NCI-H345 treated with DMSO at 0.1 percent for 48 hours (cell line): ENCODE results near the gene WNK2.

Experiments
- DNase-seq: peaks from one replicate; lab custom pipeline; 2025; ENCODE audit not compliant: unreplicated experiment; lab: John Stamatoyannopoulos, UW

WNK2 gene

DNA sequence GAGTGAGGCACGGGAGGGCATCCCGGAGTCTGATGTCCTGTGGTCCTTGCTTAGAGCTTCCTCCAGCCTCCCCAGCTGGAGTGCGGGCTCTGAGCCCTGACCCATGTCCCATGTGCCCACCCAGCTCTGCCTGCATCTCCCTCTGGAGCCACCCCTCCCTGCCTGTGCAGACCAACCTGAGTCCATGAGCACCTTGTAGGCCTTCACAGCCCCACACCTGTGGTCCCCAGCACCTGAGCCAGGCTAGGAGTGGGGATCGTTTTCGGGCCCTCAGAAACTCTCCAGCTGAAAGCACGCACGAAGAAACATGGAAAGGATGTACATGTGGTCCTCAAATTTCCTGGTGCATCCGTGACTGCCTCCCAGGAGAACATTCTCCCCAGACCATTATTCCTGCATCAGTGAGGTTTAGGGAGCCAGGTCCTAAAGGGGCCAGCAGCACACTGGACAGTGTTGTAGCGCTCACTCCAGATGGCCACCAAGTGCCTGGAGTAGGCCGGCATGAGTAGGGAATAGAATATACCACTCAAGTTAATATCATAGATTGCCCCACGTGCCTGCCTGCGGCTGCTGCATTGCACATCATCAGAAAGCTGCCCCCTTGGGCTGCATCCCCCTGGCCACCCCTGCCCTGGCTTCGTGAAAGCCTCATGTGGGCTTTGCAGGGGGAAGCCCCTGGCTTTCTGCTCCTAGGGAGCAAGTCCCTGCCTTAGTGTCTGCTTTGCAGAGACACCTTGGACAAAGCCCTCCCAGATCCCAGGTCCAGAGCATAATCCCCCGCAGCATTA, 80.6 kb downstream of the WNK2 start:
- DNase-seq: no peak

DNA sequence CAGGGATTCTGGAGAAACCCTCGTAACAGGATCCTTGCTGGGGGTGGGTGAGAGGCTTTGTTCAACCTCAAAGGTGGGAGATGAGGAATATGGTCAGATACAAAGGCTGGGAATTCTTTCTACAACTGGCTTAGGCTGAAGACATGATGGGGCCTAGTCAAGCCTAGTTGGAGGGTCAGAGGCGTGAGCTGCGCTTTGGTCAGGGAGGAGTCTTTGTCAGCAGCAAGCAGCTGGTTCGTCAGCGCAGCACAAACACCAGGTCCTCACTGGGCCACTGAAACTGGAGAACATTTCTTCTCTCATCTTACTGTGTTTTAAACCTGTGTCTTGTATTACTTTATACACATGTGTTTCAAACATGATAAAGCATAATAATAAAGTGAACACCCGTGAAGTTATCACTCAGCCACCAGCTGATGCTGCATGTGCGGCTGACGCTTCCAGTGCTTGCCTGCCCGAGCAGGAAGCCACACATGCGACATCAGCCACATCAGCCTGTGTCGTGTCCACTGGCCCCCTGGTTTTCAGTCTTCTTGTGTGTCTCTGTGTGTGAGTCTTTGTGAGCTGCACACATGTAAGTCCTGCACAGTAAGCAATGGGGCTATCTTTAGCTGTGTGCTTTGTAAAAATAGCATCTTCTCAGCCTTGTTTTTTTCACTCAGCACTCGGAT, 81.5 kb downstream of the WNK2 start:
- DNase-seq: no peak

DNA sequence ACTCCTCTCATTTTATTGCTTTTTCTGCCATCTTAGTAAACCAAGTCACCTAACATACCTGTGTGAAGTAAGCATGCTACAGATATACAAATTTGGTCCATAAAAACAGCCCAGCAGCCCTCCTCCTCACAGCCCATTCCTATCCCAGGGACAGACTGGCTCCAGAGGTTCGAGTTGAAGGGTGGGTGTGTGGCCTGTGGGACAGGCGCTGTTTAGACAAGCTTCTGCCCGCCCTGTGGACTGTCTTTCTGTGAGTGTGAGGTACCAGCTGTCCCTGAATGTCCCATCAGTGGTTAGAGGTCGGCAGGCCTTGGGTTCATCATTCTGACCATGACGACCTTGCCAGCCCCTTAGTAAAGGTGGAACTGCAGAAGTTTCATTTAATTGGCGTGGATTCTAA, 82.0 kb downstream of the WNK2 start:
- no peak for DNase-seq

DNA sequence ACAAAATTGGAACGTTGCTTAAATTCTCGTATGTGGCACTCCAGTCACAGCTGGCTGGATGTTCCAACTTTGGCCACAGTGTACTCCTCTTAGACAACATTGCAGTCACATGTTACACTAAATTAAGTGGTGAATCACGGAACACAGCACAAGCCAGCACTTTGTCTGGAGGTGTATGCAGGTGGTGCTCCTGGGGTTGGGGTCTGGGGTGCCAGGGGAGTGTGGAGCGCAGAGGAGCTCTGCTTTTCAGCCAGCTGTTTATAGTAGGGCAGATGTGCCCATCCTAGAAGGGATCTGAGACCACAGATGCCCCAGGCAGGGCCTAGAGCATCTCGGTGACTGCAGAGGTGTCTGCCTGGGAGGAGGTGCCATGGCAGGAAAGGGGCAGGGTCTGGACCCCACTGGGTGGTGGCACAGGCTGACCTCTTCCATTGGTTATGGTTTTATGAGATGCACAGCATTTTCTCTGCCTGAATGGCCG, 82.6 kb downstream of the WNK2 start:
- no peak for DNase-seq

DNA sequence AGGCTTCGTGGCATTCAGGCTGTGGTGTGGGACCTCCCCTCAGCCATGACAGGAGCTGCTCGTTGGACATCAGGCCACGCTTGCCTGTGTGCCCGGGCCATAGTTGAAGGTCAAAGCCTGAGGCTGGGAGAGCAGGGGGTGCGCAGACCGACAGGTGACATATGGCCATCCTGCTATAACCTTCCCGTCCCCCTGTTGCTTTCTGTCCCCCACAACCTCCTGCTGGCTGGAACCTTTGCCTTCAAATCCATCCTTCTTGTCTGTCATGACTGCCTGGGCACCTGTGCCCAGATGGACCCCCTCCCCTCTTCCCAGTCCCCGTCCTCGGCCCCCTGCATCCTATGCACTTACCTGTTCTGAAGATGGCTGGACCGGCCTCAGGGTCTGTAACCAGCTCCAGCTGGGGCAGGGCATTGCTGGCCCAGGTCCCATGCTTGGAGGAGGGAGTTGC, 83.2 kb downstream of the WNK2 start:
- DNase-seq: no peak

DNA sequence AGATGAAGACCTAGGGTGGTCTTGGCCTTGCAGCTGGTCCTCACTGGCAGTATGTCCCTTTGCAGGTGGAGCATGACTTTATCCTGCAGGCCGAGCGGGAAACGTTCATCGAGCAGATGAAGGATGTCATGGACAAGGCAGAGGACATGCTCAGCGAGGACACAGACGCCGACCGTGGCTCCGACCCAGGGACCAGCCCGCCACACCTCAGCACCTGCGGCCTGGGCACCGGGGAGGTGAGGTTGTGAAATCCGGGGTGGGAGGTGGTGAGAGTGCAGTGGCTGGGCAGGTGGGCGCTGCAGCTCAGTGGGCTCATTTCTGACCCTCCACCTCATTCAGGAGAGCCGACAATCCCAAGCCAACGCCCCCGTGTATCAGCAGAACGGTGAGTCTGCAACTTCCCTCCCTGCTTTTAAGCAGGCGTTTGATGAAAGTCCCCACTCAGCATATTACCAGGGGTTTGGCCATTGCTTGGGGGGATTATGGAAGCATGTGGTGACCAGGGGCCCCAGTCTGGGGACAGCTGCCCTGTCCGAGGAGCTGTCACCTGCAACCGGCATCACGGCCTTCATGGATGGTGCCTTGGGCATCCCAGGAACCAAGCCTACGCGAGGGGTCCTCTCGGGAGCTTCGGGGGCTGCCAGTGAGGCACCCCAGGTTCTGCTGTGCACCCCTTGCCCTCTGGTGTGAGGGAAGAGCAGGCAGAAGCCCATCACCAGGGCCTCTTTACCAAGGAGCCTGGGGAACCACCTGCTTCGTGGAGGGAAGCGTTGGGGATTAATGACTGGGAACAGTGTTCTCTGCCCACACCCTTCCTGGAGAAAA, 84.0 kb downstream of the WNK2 start:
- no peak for DNase-seq

DNA sequence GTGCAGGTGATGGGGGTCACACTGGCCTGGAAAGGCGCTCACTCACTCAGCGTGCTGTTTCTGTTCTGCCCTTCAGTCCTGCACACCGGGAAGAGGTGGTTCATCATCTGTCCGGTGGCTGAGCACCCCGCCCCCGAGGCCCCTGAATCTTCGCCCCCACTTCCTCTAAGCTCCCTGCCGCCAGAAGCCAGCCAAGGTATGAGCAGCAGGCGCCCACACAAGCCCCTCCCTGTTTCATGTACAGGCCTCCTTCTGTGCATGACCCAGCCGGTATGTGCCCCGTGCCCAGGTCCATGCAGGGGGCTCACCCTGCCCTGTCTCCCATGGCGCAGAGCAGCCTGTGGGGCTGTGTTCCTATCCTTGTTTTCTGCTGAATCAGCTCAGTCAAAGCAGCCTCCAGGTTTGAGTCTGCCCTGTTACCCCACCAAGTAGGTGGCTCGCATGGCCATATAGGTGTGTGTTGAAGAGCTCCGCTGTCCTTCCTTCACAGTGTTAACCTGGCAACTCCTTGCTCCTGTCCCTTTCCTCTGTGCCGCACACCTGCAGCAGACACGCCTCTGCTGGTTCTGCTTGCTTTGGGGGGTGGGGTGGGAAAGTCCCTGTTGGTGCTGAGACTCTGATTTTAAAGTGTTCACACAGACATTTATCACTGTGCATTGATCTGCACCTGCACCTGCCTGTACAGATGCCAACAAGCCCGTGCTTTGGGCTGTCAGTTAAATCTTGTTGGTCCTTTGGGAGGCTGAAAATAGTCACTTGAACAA, 84.8 kb downstream of the WNK2 start:
- peak; percentile 67 for DNase-seq

DNA sequence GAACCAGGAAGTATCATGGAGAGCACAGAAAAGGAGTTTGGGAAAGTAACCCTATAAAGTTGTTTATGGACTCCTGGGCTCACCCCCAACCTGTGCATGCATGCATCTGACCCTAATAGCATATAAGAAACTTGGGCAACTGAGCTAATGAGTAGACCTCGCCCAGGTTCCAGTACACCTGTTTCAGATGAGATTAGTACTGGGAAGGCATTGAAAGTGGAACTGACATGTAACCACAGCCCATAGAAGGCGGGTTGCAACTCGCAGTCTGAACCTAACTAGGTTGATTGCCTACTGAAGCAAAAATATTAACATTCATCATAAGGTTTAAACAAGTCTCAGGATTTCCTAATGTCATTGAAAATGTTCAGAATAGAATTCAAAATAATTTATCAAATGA, 87.0 kb downstream of the WNK2 start:
- no peak for DNase-seq

DNA sequence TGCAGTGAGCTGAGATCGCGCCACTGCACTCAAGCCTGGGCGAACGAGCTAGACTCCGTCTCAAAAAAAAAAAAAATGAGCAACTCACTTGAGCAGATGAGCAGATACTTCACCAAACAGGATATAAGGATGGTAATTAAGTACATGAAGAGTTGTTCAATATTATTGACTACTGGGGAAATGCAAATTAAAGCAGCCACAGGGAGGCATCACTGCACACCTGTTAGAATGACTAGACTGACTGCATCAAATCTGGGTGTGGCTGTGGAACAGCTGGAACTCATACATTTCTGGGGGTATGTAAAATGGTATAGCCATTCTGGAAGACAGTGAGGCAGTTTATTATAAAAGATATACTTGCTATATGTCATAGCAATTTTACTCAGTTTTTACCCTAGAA, 93.0 kb downstream of the WNK2 start:
- DNase-seq: no peak

DNA sequence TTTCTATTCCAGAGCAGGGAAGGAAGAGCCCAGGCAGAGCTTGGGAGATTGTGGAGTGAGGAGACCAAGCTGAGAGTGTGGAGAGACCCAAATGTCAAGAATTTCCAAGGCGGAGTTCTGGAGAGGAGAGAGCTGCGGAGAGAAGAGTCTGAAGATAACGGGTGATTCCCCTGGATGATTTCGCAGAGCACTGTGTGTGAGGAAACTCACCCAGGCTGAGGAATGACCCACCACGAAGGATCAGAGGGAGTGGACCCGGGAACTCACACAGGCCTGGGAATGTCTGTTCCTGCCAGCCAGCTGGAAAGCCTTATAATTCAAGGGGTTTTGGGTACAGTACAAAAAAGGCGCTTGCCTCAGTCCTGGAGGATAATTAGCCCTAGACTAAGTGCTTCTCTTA, 94.2 kb downstream of the WNK2 start:
- DNase-seq: no peak

DNA sequence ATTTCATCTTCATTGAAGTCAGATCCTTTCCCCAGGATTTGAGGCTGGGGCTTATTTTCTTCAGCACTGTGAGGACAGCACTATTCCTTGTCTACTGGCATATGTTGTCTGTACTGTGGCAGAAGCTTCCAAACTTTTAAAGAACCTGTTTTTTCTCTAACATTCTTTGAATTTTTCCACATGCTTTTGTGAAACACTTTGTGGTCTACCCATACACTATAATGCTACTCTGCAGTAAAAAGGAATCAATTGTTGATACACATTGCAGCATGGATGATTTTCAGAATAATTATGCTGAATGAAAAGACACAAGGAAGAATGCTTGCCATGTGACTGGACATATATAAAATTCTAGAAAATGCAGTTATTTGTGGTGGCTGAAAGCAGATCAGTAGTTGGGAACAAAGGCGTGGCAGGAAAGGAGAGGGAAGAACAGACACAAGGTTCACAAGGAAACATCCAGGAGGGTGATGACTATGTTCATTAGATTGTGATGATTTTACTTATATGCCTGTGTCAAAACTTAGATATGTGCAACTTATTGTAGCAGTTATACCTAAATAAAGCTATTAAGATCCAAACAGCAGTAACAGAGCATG, 96.8 kb downstream of the WNK2 start:
- DNase-seq: no peak

DNA sequence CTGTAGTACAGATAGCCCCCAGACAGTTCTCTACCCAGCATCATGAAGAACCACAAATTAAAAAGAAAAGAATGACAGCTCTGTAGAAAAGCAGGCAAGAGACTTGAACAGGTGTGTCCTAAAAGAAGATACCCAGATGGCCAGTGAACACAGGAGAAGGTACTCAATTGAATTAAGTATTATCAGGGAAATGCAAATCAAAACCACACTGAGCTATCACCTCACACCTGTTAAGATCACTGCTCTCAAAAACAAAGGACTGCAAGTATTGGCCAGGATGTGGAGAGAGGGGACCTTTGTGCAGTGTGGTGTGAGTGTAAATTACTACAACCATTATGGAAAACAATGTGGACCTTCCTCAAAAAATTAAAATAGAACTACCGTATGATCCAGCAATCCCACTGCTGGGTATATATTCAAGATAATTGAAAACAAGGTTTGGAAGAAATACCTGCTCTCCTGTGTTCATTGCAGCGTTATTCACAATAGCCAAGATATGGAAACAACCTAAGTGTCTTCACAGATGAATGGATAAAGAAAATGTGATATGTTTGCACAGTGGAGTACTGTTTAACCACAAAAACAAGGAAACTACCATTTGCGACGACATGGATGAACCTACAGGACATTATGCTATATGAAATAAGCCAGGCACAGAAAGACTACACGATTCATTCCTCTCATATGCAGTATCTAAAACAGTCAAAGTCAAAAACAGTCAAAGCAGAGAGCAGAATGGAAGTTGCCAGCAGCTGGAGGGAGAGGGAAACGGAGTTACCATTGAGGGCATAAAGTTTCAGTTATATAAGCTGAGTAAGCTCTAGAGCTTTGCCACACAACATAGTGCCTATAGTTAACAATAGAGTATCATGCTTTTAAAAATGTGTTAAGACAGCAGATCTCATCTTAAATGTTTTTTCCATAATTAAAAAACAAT, 102.6 kb downstream of the WNK2 start:
- peak; percentile 3 for DNase-seq

DNA sequence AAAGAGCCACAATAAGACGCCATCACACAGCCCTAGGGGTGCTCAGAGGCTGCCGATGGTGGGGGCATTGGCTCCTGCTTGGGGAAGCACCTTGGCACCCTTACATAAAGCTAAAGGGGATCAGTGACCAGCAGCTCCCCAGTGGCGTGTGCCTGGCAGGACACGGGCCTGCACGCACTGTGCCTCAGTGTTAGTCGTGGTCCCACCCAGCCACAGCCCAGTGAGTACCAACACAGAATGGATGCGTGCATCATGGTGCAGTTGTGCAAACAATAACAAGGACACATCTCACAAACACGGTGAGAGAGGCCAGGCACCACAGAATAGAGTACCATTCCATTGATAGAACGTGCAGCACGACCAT, 103.2 kb downstream of the WNK2 start:
- DNase-seq: no peak

DNA sequence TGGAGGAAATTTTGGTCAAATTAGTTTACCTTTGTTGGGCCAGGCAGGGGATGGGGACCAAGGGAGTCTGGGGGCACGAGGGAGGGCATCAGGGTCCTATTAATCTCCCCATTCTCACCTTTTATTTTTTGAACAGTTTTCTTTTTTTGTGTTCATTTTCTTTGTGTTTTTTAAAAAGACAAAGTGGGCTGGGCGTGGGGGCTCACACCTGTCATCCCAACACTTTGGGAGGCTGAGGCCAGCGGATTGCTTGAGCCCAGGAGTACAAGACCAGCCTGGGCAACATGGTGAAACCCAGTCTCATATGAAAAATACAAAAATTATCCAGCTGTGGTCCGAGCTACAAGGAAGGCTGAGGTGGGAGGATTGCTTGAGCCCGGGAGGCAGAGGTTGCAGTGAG, 103.7 kb downstream of the WNK2 start:
- DNase-seq: no peak

DNA sequence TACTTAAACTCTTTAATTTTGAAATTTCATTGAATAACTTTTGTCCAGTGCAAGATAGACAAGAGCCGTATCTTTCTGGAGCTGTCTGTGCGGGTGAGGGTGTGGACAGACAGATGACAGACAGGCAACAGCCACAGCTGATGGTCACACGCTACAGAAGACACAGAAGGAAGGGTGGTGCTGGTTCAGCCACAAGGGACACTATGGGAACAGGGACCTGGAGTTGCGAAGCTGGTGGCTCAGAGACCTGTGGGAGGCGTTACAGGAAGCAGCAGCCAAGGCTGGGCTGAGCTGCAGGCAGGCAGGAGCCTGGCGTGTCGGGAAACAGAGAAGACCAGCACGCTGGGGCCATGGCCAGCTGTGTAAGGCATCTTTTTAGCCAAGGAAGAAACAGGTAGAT, 104.4 kb downstream of the WNK2 start:
- DNase-seq: no peak

DNA sequence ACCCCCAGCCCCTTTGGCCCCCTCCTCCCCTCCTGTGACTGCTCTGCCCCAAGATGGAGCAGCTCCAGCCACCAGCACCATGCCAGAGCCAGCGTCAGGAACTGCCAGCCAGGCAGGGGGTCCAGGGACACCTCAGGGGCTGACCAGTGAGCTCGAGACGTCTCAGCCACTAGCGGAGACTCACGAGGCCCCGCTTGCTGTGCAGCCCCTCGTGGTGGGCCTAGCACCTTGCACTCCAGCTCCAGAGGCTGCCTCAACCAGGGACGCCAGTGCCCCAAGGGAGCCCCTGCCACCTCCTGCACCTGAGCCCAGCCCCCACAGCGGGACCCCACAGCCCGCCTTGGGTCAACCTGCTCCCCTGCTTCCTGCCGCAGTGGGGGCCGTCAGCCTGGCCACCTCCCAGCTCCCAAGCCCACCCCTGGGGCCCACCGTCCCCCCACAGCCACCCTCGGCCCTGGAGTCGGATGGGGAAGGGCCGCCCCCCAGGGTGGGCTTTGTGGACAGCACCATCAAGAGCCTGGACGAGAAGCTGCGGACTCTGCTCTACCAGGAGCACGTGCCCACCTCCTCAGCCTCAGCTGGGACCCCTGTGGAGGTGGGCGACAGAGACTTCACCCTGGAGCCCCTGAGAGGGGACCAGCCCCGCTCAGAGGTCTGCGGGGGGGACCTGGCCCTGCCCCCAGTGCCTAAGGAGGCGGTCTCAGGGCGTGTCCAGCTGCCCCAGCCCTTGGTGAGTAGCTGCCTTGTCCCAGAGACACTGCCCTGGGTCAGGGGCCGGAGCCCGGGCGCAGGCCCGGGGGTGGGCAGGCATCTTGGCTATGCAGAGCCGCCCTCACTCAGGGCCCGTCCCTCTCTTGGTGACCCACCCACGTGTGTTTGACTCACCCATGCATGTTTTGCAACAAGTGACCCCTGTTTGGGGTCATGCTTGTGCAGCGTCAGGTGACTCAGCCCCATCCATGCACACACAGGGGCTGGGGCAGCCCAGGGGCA, 105.2 kb downstream of the WNK2 start:
- no peak for DNase-seq

DNA sequence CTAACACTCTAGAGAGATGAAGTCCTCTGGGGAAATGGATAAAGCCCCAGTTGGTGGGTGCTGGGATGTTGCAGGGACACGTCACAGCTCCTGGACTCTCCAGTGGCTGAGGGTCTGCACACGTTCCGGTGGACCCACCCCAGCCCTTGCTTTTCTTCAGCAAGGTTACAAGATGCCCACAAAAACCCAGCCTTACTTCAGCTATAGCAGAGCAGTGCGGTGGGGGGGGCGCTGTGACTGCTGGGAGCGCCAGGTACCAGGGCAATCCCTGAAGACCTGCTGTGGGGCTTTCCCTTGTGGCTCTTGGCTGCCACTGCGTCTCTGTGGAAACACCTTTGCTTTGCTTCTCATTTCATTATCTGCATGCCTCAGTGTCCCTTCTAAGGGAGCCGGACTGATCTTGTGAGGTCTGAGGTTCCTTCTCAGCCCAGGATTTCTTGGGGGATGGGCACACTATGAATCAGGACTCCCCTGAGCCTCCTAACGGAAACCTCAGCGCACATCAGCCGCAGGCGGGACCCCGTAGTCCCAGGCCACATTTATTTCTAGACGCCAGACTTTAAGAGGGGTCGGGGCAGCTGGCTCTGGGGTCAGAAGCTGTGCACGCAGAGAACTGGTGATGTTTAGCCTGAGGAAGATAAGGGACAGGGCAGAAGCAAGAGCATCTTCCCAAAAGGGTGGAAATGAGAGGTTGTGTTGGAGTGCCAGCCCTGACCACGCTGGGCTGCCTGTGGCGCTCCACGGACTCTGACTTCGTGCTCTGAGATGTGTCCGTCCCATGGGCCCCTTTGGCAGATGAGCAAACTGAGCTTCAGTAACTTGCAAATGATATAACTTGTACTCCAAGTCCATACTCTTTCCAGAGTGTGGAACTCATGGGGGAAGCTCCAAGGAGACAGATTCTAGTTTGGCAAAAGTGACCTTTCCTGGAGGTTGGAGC, 106.8 kb downstream of the WNK2 start:
- no peak for DNase-seq
